ENCODE results near the gene UGT1A4. TPM values are rescaled to one million over a fixed set of nuclear protein-coding genes. Genes with fewer than 3 reads are reported as not detected.
"Not testable (repeated sequence)": the region's sequence is repeated elsewhere in the genome, so short reads cannot be mapped to it uniquely, and the experiment has no call there.

Gene UGT1A4
- total RNA-seq, 2 donors from 2014 or later, result not detected

- DNase-seq; H3K36me3 Mint-ChIP-seq (ENCODE audit: insufficient read depth in 2 of 2); H3K27ac Mint-ChIP-seq; ATAC-seq (replicated peaks in 1 of 2); H3K9me3 Mint-ChIP-seq; H3K4me3 Mint-ChIP-seq; H3K4me1 Mint-ChIP-seq (ENCODE audit: low read depth): not testable (repeated sequence)
- peaks cover 14% of the 10 kb centered on the region for H3K27me3 Mint-ChIP-seq (ENCODE audit: low read depth)
Measured at GRCh38 chr2:233745838-233746237, 27.3 kb downstream of the UGT1A4 start.

GRCh38 chr2:233746475-233747282, 28.1 kb downstream of the UGT1A4 start:
- H3K27me3 Mint-ChIP-seq (ENCODE audit: low read depth), result peaks cover 14% of the 10 kb centered on the region
- H3K27ac Mint-ChIP-seq, result no peak overlapping the region
- ATAC-seq (replicated peaks in 1 of 2) (no peak), DNase-seq (no peak)
- peaks cover 1 to 4% of the 10 kb centered on the region in 2 donors for H3K36me3 Mint-ChIP-seq (ENCODE audit: insufficient read depth in 2 of 2)
- peaks cover 4 to 5% of the 10 kb centered on the region in 2 donors for H3K9me3 Mint-ChIP-seq
- H3K4me1 Mint-ChIP-seq (ENCODE audit: low read depth), result no peaks in the 10 kb centered on the region
- no peak overlapping the region for H3K4me3 Mint-ChIP-seq

- no peaks in the 10 kb centered on the region for H3K4me1 Mint-ChIP-seq (ENCODE audit: low read depth)
- DNase-seq (no peak), ATAC-seq (replicated peaks in 1 of 2) (no peak)
- no peak overlapping the region for H3K4me3 Mint-ChIP-seq
- H3K36me3 Mint-ChIP-seq (ENCODE audit: insufficient read depth in 2 of 2), result peaks cover 1 to 4% of the 10 kb centered on the region in 2 donors
- no peak overlapping the region for H3K27ac Mint-ChIP-seq
- peaks cover 14% of the 10 kb centered on the region for H3K27me3 Mint-ChIP-seq (ENCODE audit: low read depth)
- peaks cover 4 to 5% of the 10 kb centered on the region in 2 donors for H3K9me3 Mint-ChIP-seq
Measured at GRCh38 chr2:233747283-233747544, 28.7 kb downstream of the UGT1A4 start.

GRCh38 chr2:233750689-233751088, 32.2 kb downstream of the UGT1A4 start:
- not testable (repeated sequence) for DNase-seq; H3K4me1 Mint-ChIP-seq (ENCODE audit: low read depth); ATAC-seq (replicated peaks in 1 of 2); H3K9me3 Mint-ChIP-seq; H3K4me3 Mint-ChIP-seq; H3K27ac Mint-ChIP-seq; H3K36me3 Mint-ChIP-seq (ENCODE audit: insufficient read depth in 2 of 2)
- peaks cover 20% of the 10 kb centered on the region for H3K27me3 Mint-ChIP-seq (ENCODE audit: low read depth)

GRCh38 chr2:233751212-233752009, 32.9 kb downstream of the UGT1A4 start:
- not testable (repeated sequence) for H3K27ac Mint-ChIP-seq; H3K9me3 Mint-ChIP-seq; ATAC-seq (replicated peaks in 1 of 2); H3K36me3 Mint-ChIP-seq (ENCODE audit: insufficient read depth in 2 of 2); H3K4me1 Mint-ChIP-seq (ENCODE audit: low read depth); H3K4me3 Mint-ChIP-seq; DNase-seq
- H3K27me3 Mint-ChIP-seq (ENCODE audit: low read depth), result peaks cover 20% of the 10 kb centered on the region

GRCh38 chr2:233754872-233755611, 36.5 kb downstream of the UGT1A4 start:
- Mint-ChIP-seq H3K36me3 (ENCODE audit: insufficient read depth in 2 of 2) (peaks cover 1 to 4% of the 10 kb centered on the region in 2 donors), H3K4me3 (no peak overlapping the region), H3K9me3 (peaks cover 0 to 5% of the 10 kb centered on the region in 2 donors), H3K27me3 (ENCODE audit: low read depth) (peaks cover 6% of the 10 kb centered on the region), H3K4me1 (ENCODE audit: low read depth) (no peaks in the 10 kb centered on the region), H3K27ac (no peak overlapping the region)
- ATAC-seq (replicated peaks in 1 of 2), result no peak
- no peak for DNase-seq

- Mint-ChIP-seq H3K4me3 (no peak overlapping the region), H3K27ac (no peak overlapping the region), H3K4me1 (ENCODE audit: low read depth) (no peaks in the 10 kb centered on the region), H3K9me3 (peaks cover 0 to under 1% of the 10 kb centered on the region in 2 donors), H3K27me3 (ENCODE audit: low read depth) (peaks cover 6% of the 10 kb centered on the region), H3K36me3 (ENCODE audit: insufficient read depth in 2 of 2) (peaks cover under 1 to 1% of the 10 kb centered on the region in 2 donors)
- no peak for ATAC-seq (replicated peaks in 1 of 2)
- DNase-seq, result no peak
Measured at GRCh38 chr2:233756429-233757081, 38.0 kb downstream of the UGT1A4 start.

GRCh38 chr2:233758141-233758540, 39.6 kb downstream of the UGT1A4 start:
- DNase-seq, result no peak
- H3K27ac Mint-ChIP-seq, result no peak overlapping the region
- ATAC-seq (replicated peaks in 1 of 2), result no peak
- no peaks in the 10 kb centered on the region for H3K4me1 Mint-ChIP-seq (ENCODE audit: low read depth)
- no peak overlapping the region for H3K4me3 Mint-ChIP-seq
- H3K36me3 Mint-ChIP-seq (ENCODE audit: insufficient read depth in 2 of 2), result no peaks in the 10 kb centered on the region
- H3K27me3 Mint-ChIP-seq (ENCODE audit: low read depth), result peaks cover under 1% of the 10 kb centered on the region
- no peaks in the 10 kb centered on the region for H3K9me3 Mint-ChIP-seq

- Mint-ChIP-seq H3K9me3 (no peaks in the 10 kb centered on the region), H3K36me3 (ENCODE audit: insufficient read depth in 2 of 2) (no peaks in the 10 kb centered on the region), H3K4me1 (ENCODE audit: low read depth) (no peaks in the 10 kb centered on the region), H3K27ac (no peak overlapping the region), H3K27me3 (ENCODE audit: low read depth) (peaks cover 8% of the 10 kb centered on the region), H3K4me3 (no peak overlapping the region)
- DNase-seq (no peak), ATAC-seq (replicated peaks in 1 of 2) (no peak)
Measured at GRCh38 chr2:233758849-233759248, 40.3 kb downstream of the UGT1A4 start.

GRCh38 chr2:233760043-233760442, 41.5 kb downstream of the UGT1A4 start, which contains the start of gene UGT1A1:
UGT1A1 (plus strand) TSS chr2:233760270; CDS start chr2:233760288, 18 bp downstream.
- DNase-seq (no peak), ATAC-seq (replicated peaks in 1 of 2) (no peak)
- no peaks in the 10 kb centered on the region for H3K36me3 Mint-ChIP-seq (ENCODE audit: insufficient read depth in 2 of 2)
- peaks cover 17% of the 10 kb centered on the region for H3K27me3 Mint-ChIP-seq (ENCODE audit: low read depth)
- no peaks in the 10 kb centered on the region for H3K4me1 Mint-ChIP-seq (ENCODE audit: low read depth)
- H3K27ac Mint-ChIP-seq, result no peak within 1 kb of the TSS
- H3K4me3 Mint-ChIP-seq, result no peak within 1 kb of the TSS
- H3K9me3 Mint-ChIP-seq, result no peaks in the 10 kb centered on the region

GRCh38 chr2:233761040-233761769, 42.7 kb downstream of the UGT1A4 start:
- no peaks in the 10 kb centered on the region for H3K36me3 Mint-ChIP-seq (ENCODE audit: insufficient read depth in 2 of 2)
- no peak for DNase-seq
- no peaks in the 10 kb centered on the region for H3K9me3 Mint-ChIP-seq
- H3K4me1 Mint-ChIP-seq (ENCODE audit: low read depth), result no peaks in the 10 kb centered on the region
- H3K27ac Mint-ChIP-seq, result no peak overlapping the region
- peaks cover 17% of the 10 kb centered on the region for H3K27me3 Mint-ChIP-seq (ENCODE audit: low read depth)
- ATAC-seq (replicated peaks in 1 of 2), result no peak
- no peak overlapping the region for H3K4me3 Mint-ChIP-seq

- no peak overlapping the region for H3K27ac Mint-ChIP-seq
- no peaks in the 10 kb centered on the region for H3K4me1 Mint-ChIP-seq (ENCODE audit: low read depth)
- H3K9me3 Mint-ChIP-seq, result no peaks in the 10 kb centered on the region
- DNase-seq, result no peak
- no peaks in the 10 kb centered on the region for H3K36me3 Mint-ChIP-seq (ENCODE audit: insufficient read depth in 2 of 2)
- H3K27me3 Mint-ChIP-seq (ENCODE audit: low read depth), result peaks cover 27% of the 10 kb centered on the region
- ATAC-seq (replicated peaks in 1 of 2), result no peak
- no peak overlapping the region for H3K4me3 Mint-ChIP-seq
Measured at GRCh38 chr2:233764264-233764663, 45.7 kb downstream of the UGT1A4 start.

Data from activated T-cell treated with anti-CD3 and anti-CD28 coated beads, Interleukin-2, amount 50 U/mL, for 72 hours (primary cell).